Measurements from ENCODE around the gene NTMT1.

The NTMT1 gene

GRCh38 chr9:129674229-129674628 is 48.3 kb downstream of the NTMT1 start:
- Histone ChIP-seq H3K27ac (ENCODE audit: low read depth, low read length) (no peak overlapping the region), H3K9me3 (ENCODE audit: control insufficient read depth in 5 of 5, low read length in 5 of 5) (no peaks in the 10 kb centered on the region), H3K4me1 (ENCODE audit: control insufficient read depth in 5 of 5, insufficient read depth in 5 of 5, low read length in 5 of 5) (peaks cover 0 to 18% (median 12%) of the 10 kb centered on the region in 5 donors), H3K9ac (ENCODE audit: low read length in 5 of 5) (no peak overlapping the region), H3K36me3 (ENCODE audit: control insufficient read depth in 5 of 5, insufficient read depth in 5 of 5, low read length in 5 of 5) (no peaks in the 10 kb centered on the region), H3K4me3 (ENCODE audit: low read depth in 1 of 5, low read length in 5 of 5) (no peak overlapping the region), H3K27me3 (ENCODE audit: control insufficient read depth in 5 of 5, insufficient read depth in 4 of 5, low read length in 5 of 5) (peaks cover 13 to 38% (median 33%) of the 10 kb centered on the region in 5 donors)

- H3K27ac ChIP-seq (ENCODE audit: low read depth, low read length), result no peak overlapping the region
- peaks cover 0 to 18% (median 12%) of the 10 kb centered on the region in 5 donors for H3K4me1 ChIP-seq (ENCODE audit: control insufficient read depth in 5 of 5, insufficient read depth in 5 of 5, low read length in 5 of 5)
These were observed 49.7 kb downstream of the NTMT1 start for GRCh38 chr9:129675620-129676019.

DNA sequence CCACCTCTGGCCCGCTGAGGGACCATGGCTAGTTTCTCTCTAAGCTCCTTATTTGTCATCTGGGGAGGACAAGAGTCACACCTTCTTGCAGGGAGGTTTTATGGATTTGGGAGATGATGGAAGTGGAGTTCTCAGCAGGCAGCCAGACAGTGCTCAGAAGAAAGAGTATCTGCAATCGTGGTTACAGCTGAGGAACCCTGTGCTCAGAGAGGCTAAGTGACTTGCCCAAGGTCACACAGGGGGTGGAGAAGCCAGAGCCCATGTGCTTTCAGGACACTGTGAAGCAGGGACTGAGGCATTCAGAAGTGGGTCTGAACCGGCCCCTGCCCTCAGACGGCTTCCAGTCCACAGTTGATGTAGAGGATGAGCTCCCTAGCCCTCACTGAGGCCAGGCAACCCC is 50.3 kb downstream of the NTMT1 start:
- no peaks in the 10 kb centered on the region for H3K36me3 ChIP-seq (ENCODE audit: control insufficient read depth in 5 of 5, insufficient read depth in 5 of 5, low read length in 5 of 5)
- H3K4me3 ChIP-seq (ENCODE audit: low read depth in 1 of 5, low read length in 5 of 5), result no peak overlapping the region
- peak overlapping the region; percentile 16 for H3K27ac ChIP-seq (ENCODE audit: low read depth, low read length)
- H3K9ac ChIP-seq (ENCODE audit: low read length in 5 of 5), result no peak overlapping the region
- H3K27me3 ChIP-seq (ENCODE audit: control insufficient read depth in 5 of 5, insufficient read depth in 4 of 5, low read length in 5 of 5), result peaks cover 23 to 39% (median 35%) of the 10 kb centered on the region in 5 donors
- H3K4me1 ChIP-seq (ENCODE audit: control insufficient read depth in 5 of 5, insufficient read depth in 5 of 5, low read length in 5 of 5), result peaks cover 0 to 18% (median 12%) of the 10 kb centered on the region in 5 donors
- H3K9me3 ChIP-seq (ENCODE audit: control insufficient read depth in 5 of 5, low read length in 5 of 5), result no peaks in the 10 kb centered on the region

More at GRCh38 chr9:129675620-129676019, 49.7 kb downstream of the NTMT1 start:
- no peak overlapping the region for H3K9ac ChIP-seq (ENCODE audit: low read length in 5 of 5)
- no peaks in the 10 kb centered on the region for H3K36me3 ChIP-seq (ENCODE audit: control insufficient read depth in 5 of 5, insufficient read depth in 5 of 5, low read length in 5 of 5)
- H3K9me3 ChIP-seq (ENCODE audit: control insufficient read depth in 5 of 5, low read length in 5 of 5), result no peaks in the 10 kb centered on the region
- no peak overlapping the region for H3K4me3 ChIP-seq (ENCODE audit: low read depth in 1 of 5, low read length in 5 of 5)
- peaks cover 19 to 38% (median 35%) of the 10 kb centered on the region in 5 donors for H3K27me3 ChIP-seq (ENCODE audit: control insufficient read depth in 5 of 5, insufficient read depth in 4 of 5, low read length in 5 of 5)

DNA sequence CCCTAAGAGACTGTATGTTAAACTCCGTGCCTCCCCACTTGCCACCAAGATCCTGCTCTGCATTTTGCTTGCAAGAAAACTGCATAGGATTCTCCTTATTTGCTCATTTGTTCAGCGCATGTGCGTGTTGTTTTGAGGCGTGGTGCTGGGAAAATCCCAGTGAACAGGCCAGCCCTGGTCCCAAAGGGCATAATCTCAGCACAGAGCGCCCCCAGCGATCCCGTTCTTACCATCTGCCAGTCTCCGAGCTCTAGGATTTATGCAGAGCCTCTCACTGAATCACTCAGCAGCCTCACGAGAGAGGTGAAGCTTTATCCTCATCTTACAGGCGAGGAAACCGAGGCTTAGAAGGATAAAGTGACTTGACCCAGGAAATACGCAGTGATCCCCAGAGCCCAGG is 51.0 kb downstream of the NTMT1 start:
- Histone ChIP-seq H3K9me3 (ENCODE audit: control insufficient read depth in 5 of 5, low read length in 5 of 5) (no peaks in the 10 kb centered on the region), H3K4me3 (ENCODE audit: low read depth in 1 of 5, low read length in 5 of 5) (peak overlapping the region in 2 of 5 donors; percentile 6 to 26), H3K4me1 (ENCODE audit: control insufficient read depth in 5 of 5, insufficient read depth in 5 of 5, low read length in 5 of 5) (peaks cover 0 to 18% (median 12%) of the 10 kb centered on the region in 5 donors), H3K9ac (ENCODE audit: low read length in 5 of 5) (no peak overlapping the region), H3K27ac (ENCODE audit: low read depth, low read length) (peak overlapping the region; percentile 37), H3K27me3 (ENCODE audit: control insufficient read depth in 5 of 5, insufficient read depth in 4 of 5, low read length in 5 of 5) (peaks cover 27 to 43% (median 38%) of the 10 kb centered on the region in 5 donors), H3K36me3 (ENCODE audit: control insufficient read depth in 5 of 5, insufficient read depth in 5 of 5, low read length in 5 of 5) (no peaks in the 10 kb centered on the region)

- Histone ChIP-seq H3K27ac (ENCODE audit: low read depth, low read length) (peak overlapping the region; percentile 37), H3K9me3 (ENCODE audit: control insufficient read depth in 5 of 5, low read length in 5 of 5) (no peaks in the 10 kb centered on the region), H3K27me3 (ENCODE audit: control insufficient read depth in 5 of 5, insufficient read depth in 4 of 5, low read length in 5 of 5) (peaks cover 30 to 43% (median 41%) of the 10 kb centered on the region in 5 donors), H3K4me3 (ENCODE audit: low read depth in 1 of 5, low read length in 5 of 5) (peak overlapping the region in 2 of 5 donors; percentile 6 to 26), H3K36me3 (ENCODE audit: control insufficient read depth in 5 of 5, insufficient read depth in 5 of 5, low read length in 5 of 5) (no peaks in the 10 kb centered on the region), H3K9ac (ENCODE audit: low read length in 5 of 5) (no peak overlapping the region), H3K4me1 (ENCODE audit: control insufficient read depth in 5 of 5, insufficient read depth in 5 of 5, low read length in 5 of 5) (peaks cover 0 to 18% (median 12%) of the 10 kb centered on the region in 5 donors)
These were observed 51.5 kb downstream of the NTMT1 start for GRCh38 chr9:129677456-129677855.

GRCh38 chr9:129678844-129679243 is 52.9 kb downstream of the NTMT1 start:
- Histone ChIP-seq H3K27me3 (ENCODE audit: control insufficient read depth in 5 of 5, insufficient read depth in 4 of 5, low read length in 5 of 5) (peaks cover 30 to 43% (median 41%) of the 10 kb centered on the region in 5 donors), H3K36me3 (ENCODE audit: control insufficient read depth in 5 of 5, insufficient read depth in 5 of 5, low read length in 5 of 5) (no peaks in the 10 kb centered on the region), H3K9me3 (ENCODE audit: control insufficient read depth in 5 of 5, low read length in 5 of 5) (no peaks in the 10 kb centered on the region), H3K27ac (ENCODE audit: low read depth, low read length) (no peak overlapping the region), H3K9ac (ENCODE audit: low read length in 5 of 5) (no peak overlapping the region), H3K4me1 (ENCODE audit: control insufficient read depth in 5 of 5, insufficient read depth in 5 of 5, low read length in 5 of 5) (peaks cover 0 to 18% (median 12%) of the 10 kb centered on the region in 5 donors), H3K4me3 (ENCODE audit: low read depth in 1 of 5, low read length in 5 of 5) (no peak overlapping the region)

GRCh38 chr9:129679537-129679936 is 53.6 kb downstream of the NTMT1 start:
- peaks cover 0 to 18% (median 12%) of the 10 kb centered on the region in 5 donors for H3K4me1 ChIP-seq (ENCODE audit: control insufficient read depth in 5 of 5, insufficient read depth in 5 of 5, low read length in 5 of 5)
- no peaks in the 10 kb centered on the region for H3K9me3 ChIP-seq (ENCODE audit: control insufficient read depth in 5 of 5, low read length in 5 of 5)
- no peak overlapping the region for H3K9ac ChIP-seq (ENCODE audit: low read length in 5 of 5)
- no peaks in the 10 kb centered on the region for H3K36me3 ChIP-seq (ENCODE audit: control insufficient read depth in 5 of 5, insufficient read depth in 5 of 5, low read length in 5 of 5)
- peaks cover 30 to 42% (median 41%) of the 10 kb centered on the region in 5 donors for H3K27me3 ChIP-seq (ENCODE audit: control insufficient read depth in 5 of 5, insufficient read depth in 4 of 5, low read length in 5 of 5)
- no peak overlapping the region for H3K27ac ChIP-seq (ENCODE audit: low read depth, low read length)
- H3K4me3 ChIP-seq (ENCODE audit: low read depth in 1 of 5, low read length in 5 of 5), result no peak overlapping the region

- H3K4me3 ChIP-seq (ENCODE audit: low read depth in 1 of 5, low read length in 5 of 5), result no peak overlapping the region
- peaks cover 0 to 6% (median 4%) of the 10 kb centered on the region in 5 donors for H3K4me1 ChIP-seq (ENCODE audit: control insufficient read depth in 5 of 5, insufficient read depth in 5 of 5, low read length in 5 of 5)
- H3K27me3 ChIP-seq (ENCODE audit: control insufficient read depth in 5 of 5, insufficient read depth in 4 of 5, low read length in 5 of 5), result peaks cover 17 to 31% (median 21%) of the 10 kb centered on the region in 5 donors
- H3K9ac ChIP-seq (ENCODE audit: low read length in 5 of 5), result no peak overlapping the region
- H3K27ac ChIP-seq (ENCODE audit: low read depth, low read length), result no peak overlapping the region
- H3K9me3 ChIP-seq (ENCODE audit: control insufficient read depth in 5 of 5, low read length in 5 of 5), result no peaks in the 10 kb centered on the region
- no peaks in the 10 kb centered on the region for H3K36me3 ChIP-seq (ENCODE audit: control insufficient read depth in 5 of 5, insufficient read depth in 5 of 5, low read length in 5 of 5)
These were observed 56.0 kb downstream of the NTMT1 start for GRCh38 chr9:129681924-129682323.

DNA sequence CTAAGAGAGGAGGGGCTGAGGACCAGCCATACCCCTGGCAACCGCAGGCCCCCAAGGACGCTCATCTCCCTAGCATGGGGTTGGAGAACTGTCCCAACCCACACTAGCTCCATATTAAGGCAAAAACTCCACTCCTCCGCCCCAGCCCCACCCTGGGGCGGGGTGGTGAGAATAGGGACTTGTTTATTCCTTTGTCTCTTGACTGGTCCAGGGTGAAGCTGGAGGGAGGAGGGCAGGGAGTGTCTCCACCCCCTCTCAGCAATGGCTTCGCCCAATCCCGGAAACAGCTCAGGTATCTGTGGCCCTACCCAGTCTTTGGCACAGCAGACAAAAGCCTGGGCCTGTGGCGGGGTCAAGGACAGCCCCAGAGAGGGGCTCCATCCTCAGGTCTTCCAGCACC is 56.4 kb downstream of the NTMT1 start:
- no peaks in the 10 kb centered on the region for H3K36me3 ChIP-seq (ENCODE audit: control insufficient read depth in 5 of 5, insufficient read depth in 5 of 5, low read length in 5 of 5)
- H3K9ac ChIP-seq (ENCODE audit: low read length in 5 of 5), result no peak overlapping the region
- H3K4me3 ChIP-seq (ENCODE audit: low read depth in 1 of 5, low read length in 5 of 5), result no peak overlapping the region
- no peak overlapping the region for H3K27ac ChIP-seq (ENCODE audit: low read depth, low read length)
- peaks cover 0 to 4% (median 1%) of the 10 kb centered on the region in 5 donors for H3K4me1 ChIP-seq (ENCODE audit: control insufficient read depth in 5 of 5, insufficient read depth in 5 of 5, low read length in 5 of 5)
- no peaks in the 10 kb centered on the region for H3K9me3 ChIP-seq (ENCODE audit: control insufficient read depth in 5 of 5, low read length in 5 of 5)
- peaks cover 16 to 27% (median 21%) of the 10 kb centered on the region in 5 donors for H3K27me3 ChIP-seq (ENCODE audit: control insufficient read depth in 5 of 5, insufficient read depth in 4 of 5, low read length in 5 of 5)

DNA sequence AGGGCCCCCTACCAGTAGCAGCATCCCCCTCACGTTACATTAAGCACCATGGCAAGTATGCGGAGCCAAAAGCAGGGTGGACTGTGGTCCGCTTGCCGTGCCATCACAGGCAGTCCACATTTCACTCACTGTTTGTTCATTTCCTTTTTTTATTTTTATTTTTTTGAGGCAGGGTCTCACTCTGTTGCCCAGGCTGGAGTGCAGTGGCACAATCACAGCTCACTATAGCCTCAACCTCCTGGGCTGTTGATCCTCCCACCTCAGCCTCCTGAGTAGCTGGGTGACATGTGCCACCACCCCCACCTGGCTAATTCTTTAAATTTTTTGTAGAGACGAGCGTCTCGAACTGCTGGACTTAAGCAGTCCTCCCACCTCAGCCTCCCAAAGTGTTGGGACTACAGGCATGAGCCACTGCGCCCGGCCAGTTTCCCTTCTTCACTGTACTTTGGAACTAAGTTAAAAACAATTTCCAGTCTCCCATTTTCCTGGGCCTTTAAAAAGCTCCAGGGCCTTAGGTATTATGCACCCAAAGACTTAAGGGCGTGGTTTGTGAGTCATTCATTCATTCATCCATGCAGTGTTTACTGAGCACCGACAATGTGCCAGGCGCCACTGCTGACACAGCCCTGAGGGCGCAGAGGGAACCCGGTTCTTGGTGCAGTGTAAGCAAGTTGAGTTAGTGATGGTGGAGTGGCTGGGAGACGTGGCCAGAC is 59.4 kb downstream of the NTMT1 start:
- H3K27ac ChIP-seq (ENCODE audit: low read depth, low read length), result no peak overlapping the region
- H3K27me3 ChIP-seq (ENCODE audit: control insufficient read depth in 5 of 5, insufficient read depth in 4 of 5, low read length in 5 of 5), result peaks cover 4 to 16% (median 7%) of the 10 kb centered on the region in 5 donors
- no peaks in the 10 kb centered on the region for H3K4me1 ChIP-seq (ENCODE audit: control insufficient read depth in 5 of 5, insufficient read depth in 5 of 5, low read length in 5 of 5)
- H3K9me3 ChIP-seq (ENCODE audit: control insufficient read depth in 5 of 5, low read length in 5 of 5), result no peaks in the 10 kb centered on the region
- H3K9ac ChIP-seq (ENCODE audit: low read length in 5 of 5), result no peak overlapping the region
- no peaks in the 10 kb centered on the region for H3K36me3 ChIP-seq (ENCODE audit: control insufficient read depth in 5 of 5, insufficient read depth in 5 of 5, low read length in 5 of 5)
- no peak overlapping the region for H3K4me3 ChIP-seq (ENCODE audit: low read depth in 1 of 5, low read length in 5 of 5)

Measured in subcutaneous abdominal adipose tissue (tissue), 5 donors.